HepG2 (cell line): Measurements from ENCODE around the gene KANK3. TPM values are rescaled to one million over a fixed set of nuclear protein-coding genes. Genes with fewer than 3 reads are reported as not detected.

Experiments
- ATF2 ChIP-seq: sonication (generic); formaldehyde crosslinking; IDR thresholded peaks from 2 replicates; pipeline ENCODE4 v1.4.0; 2020; ENCODE audit warnings: missing genetic modification reagents
- CBX1 ChIP-seq: IDR thresholded peaks from one replicate; pipeline ENCODE4 v1.6.1; 2016; ENCODE audit warnings: antibody characterized with exemption, low read depth
- CERS6 ChIP-seq: sonication (generic); formaldehyde crosslinking; IDR thresholded peaks from 2 replicates; pipeline ENCODE4 v1.5.0; 2020; ENCODE audit warnings: missing genetic modification reagents
- HIVEP1 ChIP-seq: sonication (generic); formaldehyde crosslinking; IDR thresholded peaks from 2 replicates; pipeline ENCODE4 v1.4.0; 2020; ENCODE audit warnings: mild to moderate bottlenecking, missing genetic modification reagents
- IKZF5 ChIP-seq: IDR thresholded peaks from 2 replicates; pipeline ENCODE4 v1.6.1; 2018; ENCODE audit warnings: missing genetic modification reagents, mild to moderate bottlenecking, missing compliant biosample characterization
- KMT2B ChIP-seq: IDR thresholded peaks from 2 replicates; pipeline ENCODE4 v1.6.1; 2016; ENCODE audit warnings: missing genetic modification reagents, missing compliant biosample characterization
- MAZ ChIP-seq, 2 experiments: sonication (generic) in 1 of 2; formaldehyde crosslinking in 1 of 2; IDR thresholded peaks; 2 replicates each; pipeline versions ENCODE4 v1.5.0 to v1.6.1; 2012 to 2020; ENCODE audit warnings: low read depth in 2 of 2, mild to moderate bottlenecking in 2 of 2, borderline replicate concordance in 1 of 2, improper control_type of control experiment in 1 of 2, low read length in 1 of 2, missing genetic modification reagents in 1 of 2, moderate library complexity in 1 of 2
- MED13 ChIP-seq: sonication (generic); formaldehyde crosslinking; IDR thresholded peaks from 2 replicates; pipeline ENCODE4 v1.5.0; 2020; ENCODE audit warnings: missing genetic modification reagents
- NCOR1 ChIP-seq: fragments of 200-600 bp; sonication (generic); IDR thresholded peaks from 2 replicates; pipeline ENCODE4 v1.7.0; 2017; ENCODE audit warnings: antibody characterized with exemption, low read length, borderline replicate concordance
- POLR2AphosphoS5 ChIP-seq: IDR thresholded peaks from 2 replicates; pipeline ENCODE4 v1.6.1; 2012; ENCODE audit warnings: low read depth, low read length
- RERE ChIP-seq: IDR thresholded peaks from 2 replicates; pipeline ENCODE4 v1.6.1; 2016; ENCODE audit warnings: low read depth, missing genetic modification reagents, missing compliant biosample characterization
- TOE1 ChIP-seq: sonication (generic); formaldehyde crosslinking; IDR thresholded peaks from 2 replicates; pipeline ENCODE4 v1.4.0; 2020; ENCODE audit warnings: mild to moderate bottlenecking, missing genetic modification reagents
- ZBTB1 ChIP-seq: sonication (generic); formaldehyde crosslinking; IDR thresholded peaks from 2 replicates; pipeline ENCODE4 v1.4.0; 2020; ENCODE audit warnings: missing genetic modification reagents, borderline replicate concordance
- ZBTB3 ChIP-seq: sonication (generic); formaldehyde crosslinking; IDR thresholded peaks from 2 replicates; pipeline ENCODE4 v1.4.0; 2020; ENCODE audit warnings: low read depth, mild to moderate bottlenecking, moderate library complexity, missing genetic modification reagents, borderline replicate concordance
- ZNF138 ChIP-seq: sonication (generic); formaldehyde crosslinking; IDR thresholded peaks from 2 replicates; pipeline ENCODE4 v1.5.0; 2020; ENCODE audit warnings: mild to moderate bottlenecking, low read depth, missing genetic modification reagents
- ZNF296 ChIP-seq: sonication (generic); formaldehyde crosslinking; conservative IDR thresholded peaks from 2 replicates; pipeline ENCODE4 v1.5.0; 2020; ENCODE audit warnings: mild to moderate bottlenecking, missing genetic modification reagents
- ZNF7 ChIP-seq: IDR thresholded peaks from 2 replicates; pipeline ENCODE4 v1.6.1; 2016; ENCODE audit warnings: missing biosample characterization, missing genetic modification reagents
- ZNF709 ChIP-seq: sonication (generic); formaldehyde crosslinking; IDR thresholded peaks from 2 replicates; pipeline ENCODE4 v1.5.0; 2020; ENCODE audit warnings: mild to moderate bottlenecking, missing genetic modification reagents
- ZNF747 ChIP-seq: sonication (generic); formaldehyde crosslinking; IDR thresholded peaks from 2 replicates; pipeline ENCODE4 v1.8.1; 2023; ENCODE audit warnings: missing genetic modification reagents, mild to moderate bottlenecking, borderline replicate concordance
- ZNF781 ChIP-seq: sonication (generic); formaldehyde crosslinking; IDR thresholded peaks from 2 replicates; pipeline ENCODE4 v1.5.1; 2020; ENCODE audit warnings: borderline replicate concordance, mild to moderate bottlenecking, missing genetic modification reagents; ENCODE audit errors: not compliant biosample characterization
- polyA plus RNA-seq, 8 experiments: library from polyadenylated mRNA; depleted of rRNA in 3 of 8; stranded (reverse) in 7 of 8; unstranded in 1 of 8; fragments of >200 nt; fragmentation: Illumina TruSeq in 4 of 8; extraction: Trizol in 4 of 8; gene quantifications; 2 replicates each; pipeline versions ENCODE4 v1.2.1 to v1.2.3, GENCODE V29; 2011 to 2016; ENCODE audit warnings: low read depth in 4 of 8, missing spikeins in 1 of 8, mixed read lengths in 1 of 8; ENCODE audit not compliant: insufficient read depth in 1 of 8
- total RNA-seq, 5 experiments: library from RNA; depleted of rRNA; stranded (reverse); fragments of >200 nt; fragmentation: Illumina TruSeq; extraction: Trizol; gene quantifications; 2 replicates each; pipeline ENCODE4 v1.2.3, GENCODE V29; 2016; ENCODE audit warnings: low read depth in 1 of 5

Gene KANK3
- total and polyA plus RNA-seq, 2 of the 13 experiments (the other 11 are each of a cell fraction or from before 2014, with no cell fraction given): 0.15 to 0.20 TPM

GRCh38 chr19:8370176-8371010, 27.3 kb upstream of the KANK3 start (continued):
- TF ChIP-seq NCOR1: no peak
- TF ChIP-seq ZNF747 (CRISPR knock-in tag): peak; percentile 37; the same call in 1 of the 2 replicates
- TF ChIP-seq ATF2 (CRISPR knock-in tag): no peak
- TF ChIP-seq ZNF709 (CRISPR knock-in tag): no peak
- TF ChIP-seq POLR2AphosphoS5: peak; percentile 33; the same call in 1 of the 2 replicates
- no peak for TF ChIP-seq TOE1 (CRISPR knock-in tag)
- no peak for TF ChIP-seq ZBTB1 (CRISPR knock-in tag)
- no peak for TF ChIP-seq CERS6 (CRISPR knock-in tag)
- TF ChIP-seq HIVEP1 (CRISPR knock-in tag): no peak
- no peak for TF ChIP-seq ZNF138 (CRISPR knock-in tag)
- TF ChIP-seq MED13: no peak
- TF ChIP-seq ZBTB3 (CRISPR knock-in tag): no peak
- TF ChIP-seq CBX1: no peak
- no peak for TF ChIP-seq ZNF781
- no peak for TF ChIP-seq RERE (CRISPR knock-in tag)
- TF ChIP-seq KMT2B (CRISPR knock-in tag): no peak
- no peak for TF ChIP-seq IKZF5
- TF ChIP-seq MAZ (IDR thresholded peaks at IDR 0.05; ENCODE audit: borderline replicate concordance, low read depth, low read length): no peak
- TF ChIP-seq MAZ (CRISPR knock-in tag; IDR thresholded peaks at IDR 0.05; ENCODE audit: low read depth): no peak
- TF ChIP-seq ZNF7 (CRISPR knock-in tag): no peak
- no peak for TF ChIP-seq ZNF296 (CRISPR knock-in tag)
